ENCODE measurements around the gene KLF15. TPM values are rescaled to one million over a fixed set of nuclear protein-coding genes. Genes with fewer than 3 reads are reported as not detected.

Gene KLF15
- total RNA-seq, 1 experiment from 2014 or later = not detected

DNA sequence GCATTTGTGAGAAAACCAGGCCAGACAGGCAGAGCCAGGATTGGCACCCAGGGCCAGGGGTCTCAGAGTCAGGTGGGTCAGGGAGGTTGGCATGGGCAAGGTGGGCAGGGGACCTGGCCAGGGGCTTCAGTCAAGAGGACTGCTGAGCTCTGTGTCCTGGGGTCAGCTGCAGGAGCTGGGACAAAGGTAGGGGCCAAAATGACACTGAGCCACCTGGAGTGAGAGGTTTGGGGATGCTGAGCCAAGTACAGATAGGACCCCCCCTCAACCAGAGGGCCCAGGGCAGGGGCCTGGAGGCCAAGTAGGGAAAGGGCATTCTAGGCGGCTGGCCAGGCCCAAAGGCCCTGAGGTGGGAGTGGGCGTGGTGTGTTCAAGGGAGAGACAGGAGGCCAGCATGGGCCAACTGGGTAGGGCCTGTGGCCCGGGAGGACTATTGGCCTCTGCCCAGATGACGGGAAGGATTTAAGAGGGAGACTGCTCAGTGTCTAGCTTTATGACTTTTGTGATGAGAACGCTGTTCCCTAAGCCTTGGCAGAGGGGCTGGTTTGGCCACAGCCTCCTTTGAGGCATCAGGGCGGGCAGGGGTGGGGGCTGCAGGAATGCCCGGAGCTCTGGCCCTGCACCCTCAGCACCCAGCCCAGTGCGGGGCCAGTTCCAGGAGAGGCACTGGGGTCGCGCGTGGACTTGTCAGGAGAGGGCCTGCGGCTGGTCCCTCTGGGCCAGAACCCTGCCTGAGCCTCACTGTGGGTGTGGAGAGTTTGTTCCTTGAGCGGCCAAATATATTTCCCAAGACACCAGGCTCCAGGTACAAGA lies 40.6 kb upstream of the KLF15 start:
- Histone ChIP-seq H2AFZ (ENCODE audit: low read length) (no peak overlapping the region), H3K9ac (ENCODE audit: low read length) (no peak overlapping the region), H3K79me2 (ENCODE audit: low read length) (no peaks in the 10 kb centered on the region), H3K27ac (ENCODE audit: low read length) (no peak overlapping the region), H3K4me1 (ENCODE audit: insufficient read depth, low read length) (peaks cover 10% of the 10 kb centered on the region), H3F3A (ENCODE audit: low read length, unreplicated experiment) (no peaks in the 10 kb centered on the region), H4K20me1 (ENCODE audit: low read length) (no peaks in the 10 kb centered on the region), H3K9me3 (ENCODE audit: low read length) (no peaks in the 10 kb centered on the region), H3K9me2 (replicated peaks; ENCODE audit: low read length) (no peaks in the 10 kb centered on the region), H3K4me2 (ENCODE audit: low read length) (no peak overlapping the region), H3K36me3 (ENCODE audit: low read depth, low read length) (no peaks in the 10 kb centered on the region), H3K27me3 (ENCODE audit: low read length) (no peaks in the 10 kb centered on the region), H3K4me3 (ENCODE audit: low read length) (no peak overlapping the region)
- no peak for DNase-seq
- no peak for ATAC-seq
- BruUV-seq (replicated peaks) = no TSS peak
- TF ChIP-seq EZH2 (IDR thresholded peaks at IDR 0.05; ENCODE audit: low read length, unreplicated experiment) (no peak), EZH2phosphoT487 (IDR thresholded peaks at IDR 0.05; ENCODE audit: borderline replicate concordance, low read length) (no peak)
- TF ChIP-seq, protein P1, sequence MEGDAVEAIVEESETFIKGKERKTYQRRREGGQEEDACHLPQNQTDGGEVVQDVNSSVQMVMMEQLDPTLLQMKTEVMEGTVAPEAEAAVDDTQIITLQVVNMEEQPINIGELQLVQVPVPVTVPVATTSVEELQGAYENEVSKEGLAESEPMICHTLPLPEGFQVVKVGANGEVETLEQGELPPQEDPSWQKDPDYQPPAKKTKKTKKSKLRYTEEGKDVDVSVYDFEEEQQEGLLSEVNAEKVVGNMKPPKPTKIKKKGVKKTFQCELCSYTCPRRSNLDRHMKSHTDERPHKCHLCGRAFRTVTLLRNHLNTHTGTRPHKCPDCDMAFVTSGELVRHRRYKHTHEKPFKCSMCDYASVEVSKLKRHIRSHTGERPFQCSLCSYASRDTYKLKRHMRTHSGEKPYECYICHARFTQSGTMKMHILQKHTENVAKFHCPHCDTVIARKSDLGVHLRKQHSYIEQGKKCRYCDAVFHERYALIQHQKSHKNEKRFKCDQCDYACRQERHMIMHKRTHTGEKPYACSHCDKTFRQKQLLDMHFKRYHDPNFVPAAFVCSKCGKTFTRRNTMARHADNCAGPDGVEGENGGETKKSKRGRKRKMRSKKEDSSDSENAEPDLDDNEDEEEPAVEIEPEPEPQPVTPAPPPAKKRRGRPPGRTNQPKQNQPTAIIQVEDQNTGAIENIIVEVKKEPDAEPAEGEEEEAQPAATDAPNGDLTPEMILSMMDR (conservative IDR thresholded peaks at IDR 0.05; ENCODE audit: low read depth, low read length) = no peak
- intact Hi-C loops (cut with micrococcal nuclease) = no loop called here
- ChIA-PET POLR2A (ENCODE audit: unreplicated experiment) (no interaction called here), CTCF (no interaction called here)

DNA sequence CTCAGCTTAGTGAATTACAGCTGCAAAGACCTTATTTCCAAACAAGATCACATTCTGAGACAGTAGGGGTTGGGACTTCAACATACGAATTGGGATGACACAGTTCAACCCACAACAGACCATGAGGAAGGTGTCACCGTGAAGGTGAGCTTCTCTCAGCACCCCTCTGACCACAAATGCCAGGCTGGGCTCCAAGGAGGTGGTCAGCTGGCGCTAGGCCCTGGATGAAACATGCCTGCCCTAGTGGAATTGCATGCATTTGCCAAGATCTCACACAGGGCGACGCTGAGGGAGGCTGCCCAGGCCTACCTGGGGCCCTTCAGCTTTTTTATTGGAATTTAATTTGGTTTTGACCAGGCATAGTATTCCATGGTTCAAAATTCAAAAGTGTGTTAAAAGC lies 39.3 kb upstream of the KLF15 start:
- H3K4me3 ChIP-seq (ENCODE audit: low read length) = no peak overlapping the region
- H3K9me3 ChIP-seq (ENCODE audit: low read length) = no peaks in the 10 kb centered on the region
- POLR2A ChIA-PET (ENCODE audit: unreplicated experiment) = no interaction called here
- no peaks in the 10 kb centered on the region for H3F3A ChIP-seq (ENCODE audit: low read length, unreplicated experiment)
- no peaks in the 10 kb centered on the region for H3K27me3 ChIP-seq (ENCODE audit: low read length)
- H3K4me2 ChIP-seq (ENCODE audit: low read length) = no peak overlapping the region
- no peak overlapping the region for H3K9ac ChIP-seq (ENCODE audit: low read length)
- H3K79me2 ChIP-seq (ENCODE audit: low read length) = no peaks in the 10 kb centered on the region
- CTCF ChIA-PET = no interaction called here
- H4K20me1 ChIP-seq (ENCODE audit: low read length) = no peaks in the 10 kb centered on the region
- TF ChIP-seq, protein P1 (conservative IDR thresholded peaks at IDR 0.05; ENCODE audit: low read depth, low read length) = no peak
- no peak for TF ChIP-seq EZH2 (IDR thresholded peaks at IDR 0.05; ENCODE audit: low read length, unreplicated experiment)
- TF ChIP-seq EZH2phosphoT487 (IDR thresholded peaks at IDR 0.05; ENCODE audit: borderline replicate concordance, low read length) = no peak
- intact Hi-C loops (cut with micrococcal nuclease) = no loop called here
- peaks cover 10% of the 10 kb centered on the region for H3K4me1 ChIP-seq (ENCODE audit: insufficient read depth, low read length)
- DNase-seq = no peak
- no peaks in the 10 kb centered on the region for H3K36me3 ChIP-seq (ENCODE audit: low read depth, low read length)
- BruUV-seq (replicated peaks) = no TSS peak
- no peak overlapping the region for H3K27ac ChIP-seq (ENCODE audit: low read length)
- no peak overlapping the region for H2AFZ ChIP-seq (ENCODE audit: low read length)
- H3K9me2 ChIP-seq (replicated peaks; ENCODE audit: low read length) = no peaks in the 10 kb centered on the region
- no peak for ATAC-seq

DNA sequence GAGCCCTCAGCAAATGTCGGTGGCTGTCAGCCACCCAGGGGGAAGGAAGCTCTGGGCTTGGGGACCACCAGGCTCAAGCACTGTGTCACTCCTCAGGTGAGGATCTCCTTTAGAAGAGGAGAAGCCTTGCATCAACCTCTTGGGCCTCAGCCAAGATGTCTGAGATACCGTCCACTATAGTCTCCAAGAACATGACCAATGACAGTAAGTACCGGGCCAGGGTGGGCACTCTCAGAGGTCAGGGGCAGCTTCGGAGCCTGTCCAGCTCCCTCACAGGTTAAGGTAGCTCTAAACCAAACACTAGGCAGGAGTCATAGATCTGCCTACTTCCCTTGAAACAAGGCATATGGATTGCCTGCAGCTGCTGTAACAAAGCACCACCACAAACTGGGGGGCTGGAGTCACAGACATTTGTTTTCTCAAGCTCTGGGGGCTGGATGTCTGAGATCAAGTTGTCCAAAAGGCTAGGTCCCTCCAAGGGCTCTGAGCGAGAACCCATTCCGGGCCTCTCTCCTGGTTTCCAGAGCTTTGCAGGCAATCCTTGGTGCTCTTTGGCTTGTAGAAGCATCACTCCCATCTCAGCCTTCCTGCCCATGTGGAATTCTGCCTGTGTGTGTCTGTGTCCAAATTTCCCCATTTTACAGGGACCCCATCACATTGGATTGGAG lies 38.8 kb upstream of the KLF15 start:
- Histone ChIP-seq H3K9me2 (replicated peaks; ENCODE audit: low read length) (no peaks in the 10 kb centered on the region), H3K27me3 (ENCODE audit: low read length) (no peaks in the 10 kb centered on the region), H3K36me3 (ENCODE audit: low read depth, low read length) (no peaks in the 10 kb centered on the region), H3K4me1 (ENCODE audit: insufficient read depth, low read length) (peaks cover 10% of the 10 kb centered on the region), H3F3A (ENCODE audit: low read length, unreplicated experiment) (no peaks in the 10 kb centered on the region), H3K4me2 (ENCODE audit: low read length) (no peak overlapping the region), H3K9ac (ENCODE audit: low read length) (no peak overlapping the region), H3K27ac (ENCODE audit: low read length) (no peak overlapping the region), H4K20me1 (ENCODE audit: low read length) (no peaks in the 10 kb centered on the region), H2AFZ (ENCODE audit: low read length) (no peak overlapping the region), H3K9me3 (ENCODE audit: low read length) (no peaks in the 10 kb centered on the region), H3K79me2 (ENCODE audit: low read length) (no peaks in the 10 kb centered on the region), H3K4me3 (ENCODE audit: low read length) (no peak overlapping the region)
- ATAC-seq = no peak
- POLR2A ChIA-PET (ENCODE audit: unreplicated experiment) = no interaction called here
- CTCF ChIA-PET = no interaction called here
- intact Hi-C loops (cut with micrococcal nuclease) = no loop called here
- TF ChIP-seq EZH2phosphoT487 (IDR thresholded peaks at IDR 0.05; ENCODE audit: borderline replicate concordance, low read length) = no peak
- TF ChIP-seq, protein P1 (conservative IDR thresholded peaks at IDR 0.05; ENCODE audit: low read depth, low read length) = no peak
- BruUV-seq (replicated peaks) = no TSS peak
- no peak for DNase-seq

All from PC-3 (cell line).